NCI-H187 treated with DMSO at 0.1 percent for 48 hours (cell line): ENCODE results near the gene PPM1J.

ENCODE experiments used
- DNase-seq: peaks from one replicate; lab custom pipeline; 2025; lab: John Stamatoyannopoulos, UW

Gene PPM1J

GRCh38 chr1:112687785-112688496, 27.2 kb downstream of the PPM1J start:
- DNase-seq, result no peak

- DNase-seq, result no peak
These were observed 27.8 kb downstream of the PPM1J start for GRCh38 chr1:112687361-112687760.

GRCh38 chr1:112686835-112687234, 28.3 kb downstream of the PPM1J start:
- no peak for DNase-seq

DNA sequence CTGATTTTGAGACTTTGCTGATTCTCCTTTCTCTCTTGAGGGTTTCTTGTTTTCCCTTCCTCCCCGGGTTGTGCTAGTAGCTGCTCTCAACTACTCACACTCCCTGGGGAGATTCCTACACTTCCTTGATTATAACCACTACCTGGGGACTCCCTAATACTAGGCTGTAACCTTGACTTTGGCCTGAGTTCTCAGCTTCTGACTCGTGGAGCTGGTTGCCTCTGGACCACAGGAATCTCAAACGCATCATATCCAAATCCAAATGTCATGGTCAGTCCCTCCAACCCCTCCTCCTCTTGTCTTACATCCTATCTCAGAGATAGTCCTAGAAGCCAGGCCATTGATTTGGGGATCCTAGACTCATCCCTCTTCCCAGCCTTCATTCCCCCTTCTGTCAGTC, 28.7 kb downstream of the PPM1J start:
- no peak for DNase-seq

- DNase-seq, result no peak
These were observed 29.2 kb downstream of the PPM1J start for GRCh38 chr1:112685913-112686312.

DNA sequence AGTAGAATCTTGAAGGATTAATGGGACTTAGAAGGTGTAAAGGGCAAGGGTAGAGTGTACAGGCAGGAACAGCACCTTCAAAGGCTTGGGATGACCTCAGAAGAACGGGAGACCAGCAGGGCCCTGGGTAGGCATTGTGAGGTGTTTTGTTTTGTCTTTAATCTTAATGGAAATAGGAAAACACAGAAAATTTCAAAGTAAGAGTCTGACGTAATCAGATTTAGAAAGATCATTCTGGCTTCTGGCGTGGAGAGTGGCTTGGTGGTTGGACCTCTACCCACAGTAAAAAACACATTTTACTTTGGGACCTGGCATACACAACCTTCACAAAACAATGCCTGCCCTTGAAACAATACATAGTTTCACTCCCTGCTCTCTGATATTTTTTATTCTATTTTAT, 36.5 kb downstream of the PPM1J start:
- DNase-seq, result no peak

GRCh38 chr1:112677501-112677900, 37.6 kb downstream of the PPM1J start:
- DNase-seq, result no peak

- no peak for DNase-seq
These were observed 38.6 kb downstream of the PPM1J start for GRCh38 chr1:112676543-112676942.

GRCh38 chr1:112675728-112676381, 39.3 kb downstream of the PPM1J start:
- DNase-seq, result no peak

- DNase-seq, result no peak
These were observed 40.0 kb downstream of the PPM1J start for GRCh38 chr1:112674986-112675727.

- DNase-seq, result no peak
These were observed 40.6 kb downstream of the PPM1J start, which contains the start of gene MOV10 for GRCh38 chr1:112674440-112674985. Gene MOV10 (plus strand): TSS chr1:112674659. CDS start chr1:112674913, 254 bp downstream.

DNA sequence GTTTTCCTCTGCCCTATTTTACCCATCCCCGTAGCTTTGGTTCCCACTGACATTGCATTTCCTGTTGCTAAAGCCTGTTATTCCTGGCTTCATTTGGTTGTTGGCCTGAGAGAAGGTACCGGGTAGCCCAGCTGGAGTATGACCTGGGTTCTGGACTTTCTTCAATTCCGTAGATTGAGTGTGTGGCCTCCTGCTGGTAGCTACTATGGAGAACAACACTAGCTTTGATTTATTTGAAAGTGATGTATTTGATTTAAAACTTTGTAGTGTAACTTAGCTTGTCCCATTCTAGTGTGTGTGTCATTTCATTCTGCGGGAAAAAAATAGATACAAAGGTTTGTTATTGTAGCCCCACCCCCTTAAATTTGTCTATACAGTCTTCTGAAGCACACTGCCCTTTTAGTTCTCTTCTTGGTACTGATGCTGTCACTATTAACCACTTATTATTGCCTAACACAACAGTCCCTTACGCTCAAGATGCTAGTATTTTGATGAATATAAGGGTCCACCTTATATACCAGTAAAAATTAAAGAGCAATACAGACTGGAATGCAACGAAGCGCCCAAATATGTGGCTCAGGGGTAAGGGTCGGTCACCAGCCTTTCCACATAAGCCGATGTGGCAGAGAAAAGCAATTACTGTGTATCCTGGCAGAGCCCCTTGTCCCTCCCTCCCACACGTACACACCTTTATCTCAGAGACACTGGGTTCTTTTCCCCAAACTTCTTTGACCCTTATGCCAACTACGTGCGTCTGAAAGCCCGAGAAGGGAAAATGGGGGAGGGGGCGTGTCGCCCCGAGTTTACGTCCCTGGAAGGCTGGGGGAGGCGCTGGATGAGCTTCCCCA, 41.3 kb downstream of the PPM1J start:
- no peak for DNase-seq

DNA sequence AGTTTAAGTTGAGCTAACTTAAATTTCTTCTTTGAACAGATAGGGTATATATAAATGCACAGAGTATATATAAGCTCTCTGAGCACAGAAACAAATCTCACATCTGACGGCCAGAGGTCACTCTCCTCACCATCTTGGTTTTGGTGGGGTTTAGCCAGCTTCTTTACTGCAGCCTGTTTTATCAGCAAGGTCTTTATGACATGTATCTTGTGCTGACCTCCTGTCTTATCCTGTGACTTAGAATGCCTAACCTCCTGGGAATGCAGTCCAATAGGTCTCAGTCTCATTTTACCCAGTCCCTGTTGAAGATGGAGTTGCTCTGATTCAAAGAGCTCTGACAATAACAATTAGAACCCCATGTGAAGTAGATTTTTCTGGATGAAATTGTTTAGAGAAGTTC, 42.3 kb downstream of the PPM1J start:
- DNase-seq, result no peak

DNA sequence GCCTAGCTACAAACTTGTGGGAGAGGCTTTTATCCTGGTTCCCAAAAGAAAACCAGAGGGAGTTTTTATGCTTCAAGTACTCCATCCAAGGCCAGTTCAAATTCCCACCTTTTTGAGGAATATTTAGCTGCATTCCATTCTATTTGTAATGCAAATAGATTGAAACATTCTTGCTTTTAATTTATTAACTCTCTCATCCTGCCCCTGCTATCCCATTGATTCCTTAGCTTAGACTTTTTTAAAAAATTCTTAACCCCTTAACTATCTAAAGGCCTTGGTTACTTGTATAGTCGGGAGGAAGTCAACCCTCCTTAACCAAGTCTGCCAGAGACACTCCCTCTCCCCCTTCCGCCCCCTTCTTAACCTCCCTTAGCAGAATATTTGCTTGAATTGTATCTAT, 43.1 kb downstream of the PPM1J start:
- DNase-seq, result no peak

GRCh38 chr1:112666946-112667345, 48.2 kb downstream of the PPM1J start:
- no peak for DNase-seq

GRCh38 chr1:112665857-112666256, 49.3 kb downstream of the PPM1J start:
- no peak for DNase-seq
